ENCODE measurements around the gene PCNA.
"Not testable (repeated sequence)": the region's sequence is repeated elsewhere in the genome, so short reads cannot be mapped to it uniquely, and the experiment has no call there.

PCNA gene

GRCh38 chr20:5096463-5096862, 23.3 kb downstream of the PCNA start:
- no peak for DNase-seq
- peaks cover 26% of the 10 kb centered on the region for H3K36me3 Mint-ChIP-seq (ENCODE audit: low read depth)

GRCh38 chr20:5095931-5096330, 23.8 kb downstream of the PCNA start:
- Mint-ChIP-seq H3K9me3 (no peaks in the 10 kb centered on the region), H3K4me3 (no peak overlapping the region), H3K27me3 (no peaks in the 10 kb centered on the region), H3K36me3 (ENCODE audit: low read depth) (peaks cover 25% of the 10 kb centered on the region), H3K27ac (no peak overlapping the region), H3K4me1 (peaks cover 6% of the 10 kb centered on the region)
- DNase-seq (no peak), ATAC-seq (no peak)

More at GRCh38 chr20:5096463-5096862, 23.3 kb downstream of the PCNA start:
- no peak overlapping the region for H3K4me3 Mint-ChIP-seq
- H3K9me3 Mint-ChIP-seq, result no peaks in the 10 kb centered on the region
- H3K27me3 Mint-ChIP-seq, result no peaks in the 10 kb centered on the region
- no peak overlapping the region for H3K27ac Mint-ChIP-seq
- peaks cover 8% of the 10 kb centered on the region for H3K4me1 Mint-ChIP-seq
- no peak for ATAC-seq

- Mint-ChIP-seq H3K36me3 (ENCODE audit: low read depth) (peaks cover 22% of the 10 kb centered on the region), H3K27me3 (no peaks in the 10 kb centered on the region), H3K4me1 (peaks cover 6% of the 10 kb centered on the region), H3K9me3 (no peaks in the 10 kb centered on the region), H3K4me3 (no peak overlapping the region), H3K27ac (peak overlapping the region; percentile 45)
- ATAC-seq (no peak), DNase-seq (no peak)
These were observed 24.3 kb downstream of the PCNA start for GRCh38 chr20:5095454-5095853.

GRCh38 chr20:5092765-5093339, 26.9 kb downstream of the PCNA start:
- Mint-ChIP-seq H3K4me3 (no peak overlapping the region), H3K9me3 (no peaks in the 10 kb centered on the region), H3K4me1 (peaks cover 17% of the 10 kb centered on the region), H3K27ac (no peak overlapping the region), H3K36me3 (ENCODE audit: low read depth) (peaks cover 4% of the 10 kb centered on the region), H3K27me3 (no peaks in the 10 kb centered on the region)
- DNase-seq, result no peak
- no peak for ATAC-seq

- H3K4me3 Mint-ChIP-seq, result no peak overlapping the region
- no peak for ATAC-seq
- H3K36me3 Mint-ChIP-seq (ENCODE audit: low read depth), result peaks cover 4% of the 10 kb centered on the region
- H3K27me3 Mint-ChIP-seq, result no peaks in the 10 kb centered on the region
- H3K27ac Mint-ChIP-seq, result no peak overlapping the region
- no peaks in the 10 kb centered on the region for H3K9me3 Mint-ChIP-seq
- no peak for DNase-seq
- peaks cover 17% of the 10 kb centered on the region for H3K4me1 Mint-ChIP-seq
These were observed 27.9 kb downstream of the PCNA start for GRCh38 chr20:5091902-5092301.

- ATAC-seq (no peak), DNase-seq (no peak)
- Mint-ChIP-seq H3K4me1 (peaks cover 19% of the 10 kb centered on the region), H3K36me3 (ENCODE audit: low read depth) (peaks cover 4% of the 10 kb centered on the region), H3K4me3 (no peak overlapping the region), H3K9me3 (no peaks in the 10 kb centered on the region), H3K27me3 (no peaks in the 10 kb centered on the region), H3K27ac (peak overlapping the region; percentile 24)
These were observed 29.6 kb downstream of the PCNA start for GRCh38 chr20:5090191-5090590.

GRCh38 chr20:5088688-5089087, 31.1 kb downstream of the PCNA start:
- Mint-ChIP-seq H3K27ac (no peak overlapping the region), H3K4me1 (peaks cover 19% of the 10 kb centered on the region), H3K36me3 (ENCODE audit: low read depth) (peaks cover 4% of the 10 kb centered on the region), H3K27me3 (no peaks in the 10 kb centered on the region), H3K4me3 (no peak overlapping the region), H3K9me3 (no peaks in the 10 kb centered on the region)
- ATAC-seq (no peak), DNase-seq (no peak)

GRCh38 chr20:5085380-5085779, 34.4 kb downstream of the PCNA start:
- Mint-ChIP-seq H3K27ac (no peak overlapping the region), H3K4me1 (peaks cover 23% of the 10 kb centered on the region), H3K4me3 (no peak overlapping the region), H3K36me3 (ENCODE audit: low read depth) (no peaks in the 10 kb centered on the region), H3K9me3 (no peaks in the 10 kb centered on the region), H3K27me3 (no peaks in the 10 kb centered on the region)
- DNase-seq, result no peak
- no peak for ATAC-seq

GRCh38 chr20:5080384-5080877, 39.3 kb downstream of the PCNA start:
- no peaks in the 10 kb centered on the region for H3K27me3 Mint-ChIP-seq
- H3K27ac Mint-ChIP-seq, result peak overlapping the region; percentile 54
- H3K9me3 Mint-ChIP-seq, result no peaks in the 10 kb centered on the region
- ATAC-seq (no peak), DNase-seq (peak; percentile 3)
- H3K4me3 Mint-ChIP-seq, result no peak overlapping the region
- peaks cover 40% of the 10 kb centered on the region for H3K4me1 Mint-ChIP-seq
- H3K36me3 Mint-ChIP-seq (ENCODE audit: low read depth), result no peaks in the 10 kb centered on the region

- H3K4me3 Mint-ChIP-seq, result peak overlapping the region; percentile 75
- no peaks in the 10 kb centered on the region for H3K27me3 Mint-ChIP-seq
- H3K4me1 Mint-ChIP-seq, result peaks cover 47% of the 10 kb centered on the region
- H3K27ac Mint-ChIP-seq, result peak overlapping the region; percentile 93
- H3K36me3 Mint-ChIP-seq (ENCODE audit: low read depth), result no peaks in the 10 kb centered on the region
- DNase-seq (peak; percentile 74), ATAC-seq (peak; percentile 98)
- no peaks in the 10 kb centered on the region for H3K9me3 Mint-ChIP-seq
These were observed 41.3 kb downstream of the PCNA start for GRCh38 chr20:5078399-5078958.

GRCh38 chr20:5077761-5078387, 41.9 kb downstream of the PCNA start:
- no peaks in the 10 kb centered on the region for H3K36me3 Mint-ChIP-seq (ENCODE audit: low read depth)
- H3K4me3 Mint-ChIP-seq, result peak overlapping the region; percentile 75
- H3K27me3 Mint-ChIP-seq, result no peaks in the 10 kb centered on the region
- H3K9me3 Mint-ChIP-seq, result no peaks in the 10 kb centered on the region
- H3K4me1 Mint-ChIP-seq, result peaks cover 47% of the 10 kb centered on the region
- DNase-seq (peak; percentile 7), ATAC-seq (peak; percentile 27)
- peak overlapping the region; percentile 93 for H3K27ac Mint-ChIP-seq

GRCh38 chr20:5076913-5077312, 42.8 kb downstream of the PCNA start:
- not testable (repeated sequence) for H3K9me3 Mint-ChIP-seq; H3K36me3 Mint-ChIP-seq (ENCODE audit: low read depth); DNase-seq; H3K27ac Mint-ChIP-seq; H3K4me3 Mint-ChIP-seq; H3K27me3 Mint-ChIP-seq; ATAC-seq
- peaks cover 47% of the 10 kb centered on the region for H3K4me1 Mint-ChIP-seq

GRCh38 chr20:5074232-5074674, 45.5 kb downstream of the PCNA start:
- Mint-ChIP-seq H3K27ac (peak overlapping the region; percentile 8), H3K36me3 (ENCODE audit: low read depth) (no peaks in the 10 kb centered on the region), H3K27me3 (no peaks in the 10 kb centered on the region), H3K4me3 (no peak overlapping the region), H3K9me3 (no peaks in the 10 kb centered on the region), H3K4me1 (peaks cover 26% of the 10 kb centered on the region)
- no peak for ATAC-seq
- no peak for DNase-seq

GRCh38 chr20:5073660-5074231, 46.0 kb downstream of the PCNA start:
- ATAC-seq, result no peak
- Mint-ChIP-seq H3K27ac (no peak overlapping the region), H3K4me3 (no peak overlapping the region), H3K36me3 (ENCODE audit: low read depth) (no peaks in the 10 kb centered on the region), H3K27me3 (no peaks in the 10 kb centered on the region), H3K9me3 (no peaks in the 10 kb centered on the region), H3K4me1 (peaks cover 21% of the 10 kb centered on the region)
- peak; percentile 11 for DNase-seq
